Neural crest cell (in vitro differentiated cells): Measurements from ENCODE around the gene PPP2R2D. TPM values are rescaled to one million over a fixed set of nuclear protein-coding genes. Genes with fewer than 3 reads are reported as not detected.

Experiments used
- DNase-seq: peaks from one replicate; pipeline ENCODE4 v3.0.0; 2021; ENCODE audit warnings: low read depth, mixed read lengths, low spot score
- H3K27ac Mint-ChIP-seq: one replicate; pipeline ENCODE4 v1.8.0; 2021; ENCODE audit warnings: mild to moderate bottlenecking, mixed read lengths; ENCODE audit not compliant: unreplicated experiment
- H3K27me3 Mint-ChIP-seq: 2 replicates; pipeline ENCODE4 v1.8.0; 2021; ENCODE audit warnings: low read depth, mild to moderate bottlenecking, mixed read lengths
- H3K36me3 Mint-ChIP-seq: 2 replicates; pipeline ENCODE4 v1.8.0; 2021; ENCODE audit warnings: low read depth, mild to moderate bottlenecking, mixed read lengths
- H3K4me1 Mint-ChIP-seq: 2 replicates; pipeline ENCODE4 v1.8.0; 2021; ENCODE audit warnings: mixed read lengths
- H3K4me3 Mint-ChIP-seq: one replicate; pipeline ENCODE4 v1.8.0; 2021; ENCODE audit warnings: mild to moderate bottlenecking, mixed read lengths
- H3K9me3 Mint-ChIP-seq: 2 replicates; pipeline ENCODE4 v1.8.0; 2021; ENCODE audit warnings: mixed read lengths
- total RNA-seq: library from RNA; stranded (reverse); gene quantifications from 2 replicates; pipeline ENCODE4 v1.2.1, GENCODE V29; 2021
- TF ChIP-seq, protein P1 (sequence below): fragments of 200-600 bp; sonication (generic); conservative IDR thresholded peaks from 2 replicates; pipeline ENCODE4 v1.5.0; 2021; ENCODE audit warnings: antibody characterized with exemption, mild to moderate bottlenecking

PPP2R2D gene
- total RNA-seq, 1 donor from 2014 or later = 39.3 TPM

DNA sequence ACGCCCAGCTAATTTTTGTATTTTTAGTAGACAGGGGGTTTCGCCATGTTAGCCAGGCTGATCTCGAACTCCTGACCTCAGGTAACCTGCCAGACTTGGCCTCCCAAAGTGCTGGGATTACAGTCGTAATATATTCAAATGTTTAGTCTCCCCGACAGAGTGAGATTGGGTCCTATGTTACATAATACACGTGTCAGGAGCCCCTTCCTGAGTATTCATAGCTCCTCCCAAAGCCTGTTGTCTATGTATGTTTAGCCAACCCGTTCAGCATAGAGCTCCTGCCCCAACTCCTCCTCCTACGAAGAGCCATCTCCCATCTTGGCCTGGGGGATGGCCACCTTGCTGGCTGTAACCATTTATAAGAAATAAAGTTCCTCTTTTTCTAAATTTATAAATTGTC, 2.7 kb upstream of the PPP2R2D start:
- Mint-ChIP-seq H3K36me3 (no peaks in the 10 kb centered on the region), H3K4me1 (peaks cover 19% of the 10 kb centered on the region), H3K27ac (no peak overlapping the region), H3K9me3 (no peaks in the 10 kb centered on the region), H3K27me3 (peaks cover 40% of the 10 kb centered on the region), H3K4me3 (peak overlapping the region; percentile 94)
- no peak for DNase-seq
- TF ChIP-seq, protein P1, sequence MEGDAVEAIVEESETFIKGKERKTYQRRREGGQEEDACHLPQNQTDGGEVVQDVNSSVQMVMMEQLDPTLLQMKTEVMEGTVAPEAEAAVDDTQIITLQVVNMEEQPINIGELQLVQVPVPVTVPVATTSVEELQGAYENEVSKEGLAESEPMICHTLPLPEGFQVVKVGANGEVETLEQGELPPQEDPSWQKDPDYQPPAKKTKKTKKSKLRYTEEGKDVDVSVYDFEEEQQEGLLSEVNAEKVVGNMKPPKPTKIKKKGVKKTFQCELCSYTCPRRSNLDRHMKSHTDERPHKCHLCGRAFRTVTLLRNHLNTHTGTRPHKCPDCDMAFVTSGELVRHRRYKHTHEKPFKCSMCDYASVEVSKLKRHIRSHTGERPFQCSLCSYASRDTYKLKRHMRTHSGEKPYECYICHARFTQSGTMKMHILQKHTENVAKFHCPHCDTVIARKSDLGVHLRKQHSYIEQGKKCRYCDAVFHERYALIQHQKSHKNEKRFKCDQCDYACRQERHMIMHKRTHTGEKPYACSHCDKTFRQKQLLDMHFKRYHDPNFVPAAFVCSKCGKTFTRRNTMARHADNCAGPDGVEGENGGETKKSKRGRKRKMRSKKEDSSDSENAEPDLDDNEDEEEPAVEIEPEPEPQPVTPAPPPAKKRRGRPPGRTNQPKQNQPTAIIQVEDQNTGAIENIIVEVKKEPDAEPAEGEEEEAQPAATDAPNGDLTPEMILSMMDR = no peak

DNA sequence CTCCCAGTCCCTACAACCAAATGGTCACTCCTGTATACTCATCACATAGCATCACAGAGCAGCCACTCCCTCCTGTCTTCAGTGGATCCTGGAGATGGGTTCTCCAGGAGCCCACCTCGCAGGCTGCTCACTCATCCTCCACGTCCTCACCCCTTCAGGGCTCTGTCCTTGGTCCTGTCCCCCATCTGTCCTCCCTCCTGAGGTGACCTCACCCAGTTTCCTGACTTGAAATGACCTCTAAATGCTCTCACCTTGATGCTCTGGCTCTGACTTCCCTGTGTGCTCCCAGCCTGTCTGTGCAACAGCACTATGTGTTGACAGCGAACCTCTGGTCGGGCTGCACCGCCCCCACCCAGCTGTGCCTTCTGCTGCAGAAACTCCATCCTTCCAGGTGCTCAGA, 2.1 kb upstream of the PPP2R2D start:
- peaks cover 38% of the 10 kb centered on the region for H3K27me3 Mint-ChIP-seq
- TF ChIP-seq, protein P1 = no peak
- peaks cover 22% of the 10 kb centered on the region for H3K4me1 Mint-ChIP-seq
- H3K4me3 Mint-ChIP-seq = peak overlapping the region; percentile 94
- no peaks in the 10 kb centered on the region for H3K36me3 Mint-ChIP-seq
- no peak overlapping the region for H3K27ac Mint-ChIP-seq
- DNase-seq = no peak
- H3K9me3 Mint-ChIP-seq = no peaks in the 10 kb centered on the region

DNA sequence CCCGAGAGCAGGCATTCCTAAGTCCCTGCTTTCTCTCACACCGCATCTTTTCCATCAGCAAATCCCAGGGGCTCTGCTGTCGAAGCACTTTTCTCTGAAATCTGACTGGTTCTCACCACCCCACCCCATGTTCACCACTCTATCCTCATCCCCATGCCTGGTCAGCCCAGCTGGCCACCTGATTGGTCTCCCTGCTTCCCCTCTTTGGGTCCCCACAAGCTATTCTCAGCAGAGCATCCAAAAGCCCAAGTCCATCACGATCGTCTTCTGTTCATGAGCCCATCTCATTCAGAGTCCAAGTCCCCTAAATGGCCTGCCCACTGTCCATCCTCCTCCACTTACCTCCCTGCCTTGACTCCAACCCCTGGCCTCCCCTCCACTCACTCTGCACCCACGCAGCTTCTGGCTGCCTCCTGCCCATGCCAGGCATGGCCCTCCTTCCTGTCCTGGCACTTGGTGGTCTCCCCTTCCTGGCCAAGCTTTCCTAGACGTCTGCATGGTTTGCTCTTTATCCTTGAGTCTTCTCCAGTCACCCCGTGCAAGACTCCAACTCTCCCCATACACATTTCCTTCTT, 1.6 kb upstream of the PPP2R2D start:
- Mint-ChIP-seq H3K4me1 (peaks cover 24% of the 10 kb centered on the region), H3K4me3 (peak overlapping the region; percentile 94), H3K36me3 (no peaks in the 10 kb centered on the region), H3K27ac (no peak overlapping the region), H3K27me3 (peaks cover 38% of the 10 kb centered on the region), H3K9me3 (no peaks in the 10 kb centered on the region)
- DNase-seq = no peak
- TF ChIP-seq, protein P1 = no peak

DNA sequence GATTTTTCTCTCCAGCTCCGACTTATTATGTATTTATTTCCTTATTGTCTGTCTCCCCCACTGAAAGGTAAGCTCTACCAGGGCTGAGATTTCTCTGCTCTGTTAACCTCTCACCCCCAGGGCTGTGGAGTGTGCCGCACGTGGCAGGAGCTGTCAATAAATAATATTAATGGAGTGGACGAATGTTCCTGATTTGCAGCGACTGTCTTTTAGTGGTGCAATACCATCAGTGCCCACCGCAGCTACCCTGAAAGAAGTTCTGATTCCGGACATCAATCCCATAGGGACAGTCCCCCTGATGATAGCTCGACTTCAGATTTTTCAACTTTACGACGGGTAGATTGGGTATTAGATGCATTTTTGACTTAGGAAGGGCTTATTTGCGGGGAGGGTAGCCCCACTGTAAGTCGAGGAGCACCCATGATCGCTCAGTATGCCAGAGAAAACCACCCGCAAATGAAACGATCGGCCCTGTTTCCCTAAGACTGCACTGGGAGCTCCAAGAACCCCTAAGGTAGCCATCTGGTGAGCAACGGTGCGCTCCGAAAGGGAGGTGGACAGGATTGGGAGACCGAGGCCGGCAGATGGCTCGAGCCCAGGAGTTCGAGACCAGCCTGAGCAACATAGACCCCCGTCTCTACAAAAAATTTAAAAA, 986 bp upstream of the PPP2R2D start:
- Mint-ChIP-seq H3K4me1 (peaks cover 24% of the 10 kb centered on the region), H3K4me3 (peak overlapping the region; percentile 94), H3K27ac (no peak overlapping the region), H3K36me3 (no peaks in the 10 kb centered on the region), H3K9me3 (no peaks in the 10 kb centered on the region), H3K27me3 (peaks cover 38% of the 10 kb centered on the region)
- DNase-seq = no peak
- TF ChIP-seq, protein P1 = peak; percentile 38

DNA sequence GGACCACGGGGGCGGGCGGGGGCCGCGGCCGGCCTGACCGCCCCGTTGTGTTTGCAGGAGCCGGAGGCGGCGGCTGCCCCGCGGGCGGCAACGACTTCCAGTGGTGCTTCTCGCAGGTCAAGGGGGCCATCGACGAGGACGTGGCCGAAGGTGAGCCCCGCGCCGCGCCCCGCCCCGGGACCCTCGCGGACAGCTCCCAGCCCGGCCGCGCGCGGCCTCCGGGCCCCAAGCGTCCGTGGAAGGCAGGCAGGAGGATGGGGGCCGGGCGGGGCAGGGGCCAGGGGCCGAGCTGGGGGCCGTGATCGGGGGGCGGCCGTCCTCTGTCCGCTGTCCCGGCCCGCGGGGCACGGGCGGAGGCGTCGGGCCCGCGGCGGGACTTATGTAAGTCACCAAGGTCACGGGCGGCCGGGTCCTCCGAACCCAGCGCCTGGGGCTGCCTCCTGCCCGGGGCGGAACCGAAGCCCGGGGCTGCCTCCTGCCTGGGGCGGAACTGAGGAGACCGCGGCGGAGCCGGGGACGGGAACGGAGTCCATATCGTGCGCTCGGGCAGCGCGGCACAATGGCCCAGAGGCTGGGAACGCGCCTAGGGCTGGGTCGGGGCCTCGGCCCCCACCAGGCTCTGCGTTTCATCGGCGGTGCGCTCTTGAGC, 497 bp downstream of the PPP2R2D start:
- peak; percentile 31 for DNase-seq
- Mint-ChIP-seq H3K4me1 (peaks cover 24% of the 10 kb centered on the region), H3K27me3 (peaks cover 31% of the 10 kb centered on the region), H3K36me3 (no peaks in the 10 kb centered on the region), H3K4me3 (peak overlapping the region; percentile 94), H3K9me3 (no peaks in the 10 kb centered on the region), H3K27ac (peak overlapping the region; percentile 89)
- TF ChIP-seq, protein P1 = no peak
